AG09309 (cell line): ENCODE measurements around the gene HPF1.
A peak's percentile ranks its signal among the peaks of the same experiment; 100 is the strongest.
"Not testable (repeated sequence)": the region's sequence is repeated elsewhere in the genome, so short reads cannot be mapped to it uniquely, and the experiment has no call there.

Source experiments
- DNase-seq: peaks from one replicate; pipeline ENCODE4 v3.0.0-alpha.2; 2010; ENCODE audit warnings: low read depth
- H3K4me3 ChIP-seq: 2 replicates; pipeline ENCODE4 v1.5.1; 2011; ENCODE audit warnings: mild to moderate bottlenecking, low read depth, low read length, moderate library complexity; ENCODE audit not compliant: control insufficient read depth
- CTCF ChIP-seq: IDR thresholded peaks from 2 replicates; pipeline ENCODE4 v1.5.1; 2011; ENCODE audit warnings: mild to moderate bottlenecking, low read depth, low read length, inconsistent platforms; ENCODE audit not compliant: insufficient read depth, control insufficient read depth; ENCODE audit errors: missing control alignments

The HPF1 gene

GRCh38 chr4:169791527-169792156 lies 33.9 kb upstream of the HPF1 start:
- DNase-seq: no peak
- peak overlapping the region; percentile 34 for H3K4me3 ChIP-seq
- TF ChIP-seq CTCF: peak; percentile 65

GRCh38 chr4:169791062-169791461 lies 33.3 kb upstream of the HPF1 start:
- H3K4me3 ChIP-seq: no peak overlapping the region
- DNase-seq: no peak
- TF ChIP-seq CTCF: no peak

GRCh38 chr4:169774466-169775445 lies 17.0 kb upstream of the HPF1 start:
- DNase-seq: no peak
- no peak overlapping the region for H3K4me3 ChIP-seq
- peak; percentile 17 for TF ChIP-seq CTCF

- TF ChIP-seq CTCF: no peak
- no peak for DNase-seq
- no peak overlapping the region for H3K4me3 ChIP-seq
Measured at GRCh38 chr4:169773889-169774288, 16.1 kb upstream of the HPF1 start.

GRCh38 chr4:169771556-169772080 lies 13.9 kb upstream of the HPF1 start:
- not testable (repeated sequence) for H3K4me3 ChIP-seq, DNase-seq

GRCh38 chr4:169770416-169770815 lies 12.7 kb upstream of the HPF1 start:
- DNase-seq: no peak
- no peak for TF ChIP-seq CTCF
- no peak overlapping the region for H3K4me3 ChIP-seq

- no peak for TF ChIP-seq CTCF
- no peak overlapping the region for H3K4me3 ChIP-seq
- DNase-seq: no peak
Measured at GRCh38 chr4:169768385-169768784, 10.6 kb upstream of the HPF1 start.
